GM23248 (cell line): Measurements from ENCODE around the gene G2E3.

Experiments
- EZH2 ChIP-seq: fragments of 200-600 bp; sonication (generic); IDR thresholded peaks from 2 replicates; pipeline ENCODE4 v1.6.1; 2018; ENCODE audit warnings: antibody characterized with exemption, mild to moderate bottlenecking; ENCODE audit not compliant: insufficient read depth, poor library complexity, severe bottlenecking
- EZH2phosphoT487 ChIP-seq: fragments of 200-600 bp; sonication (generic); IDR thresholded peaks from 2 replicates; pipeline ENCODE4 v1.6.1; 2018; ENCODE audit warnings: antibody characterized with exemption, moderate library complexity, mild to moderate bottlenecking, low read depth; ENCODE audit not compliant: insufficient read depth

GRCh38 chr14:30527196-30527595 lies 31.8 kb upstream of the G2E3 start:
- TF ChIP-seq EZH2 (no peak), EZH2phosphoT487 (no peak)
